SIG-M5 (cell line): Measurements from ENCODE around the gene GALNT15.

ENCODE experiments used
- DNase-seq: peaks from one replicate; lab custom pipeline; 2025; lab: John Stamatoyannopoulos, UW

GALNT15 gene

DNA sequence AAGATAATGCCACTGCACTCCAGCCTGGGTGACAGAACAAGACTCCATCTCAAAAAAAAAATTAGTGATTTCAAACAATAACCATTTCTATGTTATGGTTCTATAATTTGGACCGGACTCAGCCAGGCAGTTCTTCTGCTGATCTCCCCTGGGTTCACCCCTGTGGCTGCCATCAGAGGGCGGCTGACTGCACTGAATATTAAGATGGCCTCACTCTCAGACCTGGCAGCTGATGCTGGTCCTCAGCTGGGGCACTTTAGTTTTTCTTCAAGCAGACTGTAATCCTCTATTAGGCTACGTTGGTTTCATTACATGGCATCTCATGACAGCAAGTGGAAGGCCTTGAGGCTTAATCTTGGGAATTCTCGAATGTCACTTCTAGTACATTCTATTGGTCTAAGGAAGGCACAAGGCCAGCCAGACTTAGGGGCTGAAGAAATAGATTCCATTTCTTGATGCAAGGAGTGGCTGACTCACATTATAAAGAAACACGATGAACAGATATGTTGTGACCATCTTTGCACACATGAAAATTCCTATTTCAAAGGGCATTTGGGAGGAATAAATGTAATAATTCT, 12.8 kb downstream of the GALNT15 start:
- DNase-seq: no peak

DNA sequence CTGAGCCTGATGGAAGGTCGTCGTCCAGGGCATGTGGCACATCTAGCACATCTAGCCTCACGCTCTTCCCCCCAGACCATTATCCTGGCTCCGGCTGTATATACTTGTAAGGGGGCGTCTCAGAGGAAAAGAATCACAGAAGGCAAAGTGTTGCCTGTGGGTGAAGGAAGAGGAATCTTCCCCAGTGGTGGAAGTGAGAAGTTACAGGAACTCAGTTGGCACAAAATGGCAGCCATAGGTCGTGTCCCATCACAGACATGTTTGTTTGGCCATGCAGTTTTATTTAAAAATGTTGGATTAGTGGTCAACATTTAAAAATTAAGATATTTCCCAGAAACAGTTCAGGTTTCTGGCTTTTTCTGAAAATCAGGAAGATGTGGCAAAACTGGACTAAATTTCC, 13.6 kb downstream of the GALNT15 start:
- no peak for DNase-seq

GRCh38 chr3:16189201-16189600, 14.7 kb downstream of the GALNT15 start:
- DNase-seq: no peak

GRCh38 chr3:16190704-16191103, 16.2 kb downstream of the GALNT15 start:
- DNase-seq: no peak

DNA sequence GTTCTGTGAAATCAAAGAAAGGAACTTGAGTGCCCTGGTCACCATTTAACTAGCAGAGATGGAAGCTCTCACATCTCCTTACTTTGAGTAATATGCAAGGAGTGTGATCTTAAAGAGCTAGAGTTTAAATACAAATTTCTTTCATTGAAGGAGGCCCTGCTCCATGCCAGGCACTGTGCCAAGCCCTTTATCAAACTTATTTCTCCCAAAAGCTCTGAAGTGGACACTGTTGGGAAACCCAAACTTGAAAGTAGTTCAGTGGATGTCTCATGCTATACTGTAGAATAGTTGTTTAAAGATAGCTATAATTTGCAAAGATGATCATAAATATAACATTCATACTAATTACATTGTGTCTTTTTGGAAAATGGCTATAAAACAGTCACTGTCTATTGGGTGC, 17.1 kb downstream of the GALNT15 start:
- DNase-seq: no peak

GRCh38 chr3:16192176-16192811, 17.8 kb downstream of the GALNT15 start:
- no peak for DNase-seq

- DNase-seq: no peak
Measured at GRCh38 chr3:16198427-16198826, 23.9 kb downstream of the GALNT15 start.

DNA sequence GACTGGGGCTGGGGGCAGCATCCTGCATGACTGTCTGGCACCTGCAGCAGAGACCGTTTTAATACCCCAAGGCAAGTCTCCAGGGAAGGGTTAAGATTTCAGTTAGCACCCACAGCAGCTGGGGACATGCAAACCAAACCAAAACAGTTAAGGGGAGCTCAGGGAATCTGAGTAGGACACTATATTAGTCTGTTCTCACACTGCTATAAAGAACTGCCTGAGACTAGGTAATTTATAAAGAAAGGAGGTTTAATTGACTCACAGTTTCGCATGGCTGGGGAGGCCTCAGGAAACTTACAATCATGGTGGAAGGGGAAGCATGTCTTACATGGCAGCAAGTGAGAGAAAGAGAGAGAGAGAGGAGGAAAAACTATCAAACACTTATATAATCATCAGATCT, 25.3 kb downstream of the GALNT15 start:
- no peak for DNase-seq

GRCh38 chr3:16200411-16200810, 25.9 kb downstream of the GALNT15 start:
- DNase-seq: no peak

- no peak for DNase-seq
Measured at GRCh38 chr3:16203031-16203430, 28.6 kb downstream of the GALNT15 start.

DNA sequence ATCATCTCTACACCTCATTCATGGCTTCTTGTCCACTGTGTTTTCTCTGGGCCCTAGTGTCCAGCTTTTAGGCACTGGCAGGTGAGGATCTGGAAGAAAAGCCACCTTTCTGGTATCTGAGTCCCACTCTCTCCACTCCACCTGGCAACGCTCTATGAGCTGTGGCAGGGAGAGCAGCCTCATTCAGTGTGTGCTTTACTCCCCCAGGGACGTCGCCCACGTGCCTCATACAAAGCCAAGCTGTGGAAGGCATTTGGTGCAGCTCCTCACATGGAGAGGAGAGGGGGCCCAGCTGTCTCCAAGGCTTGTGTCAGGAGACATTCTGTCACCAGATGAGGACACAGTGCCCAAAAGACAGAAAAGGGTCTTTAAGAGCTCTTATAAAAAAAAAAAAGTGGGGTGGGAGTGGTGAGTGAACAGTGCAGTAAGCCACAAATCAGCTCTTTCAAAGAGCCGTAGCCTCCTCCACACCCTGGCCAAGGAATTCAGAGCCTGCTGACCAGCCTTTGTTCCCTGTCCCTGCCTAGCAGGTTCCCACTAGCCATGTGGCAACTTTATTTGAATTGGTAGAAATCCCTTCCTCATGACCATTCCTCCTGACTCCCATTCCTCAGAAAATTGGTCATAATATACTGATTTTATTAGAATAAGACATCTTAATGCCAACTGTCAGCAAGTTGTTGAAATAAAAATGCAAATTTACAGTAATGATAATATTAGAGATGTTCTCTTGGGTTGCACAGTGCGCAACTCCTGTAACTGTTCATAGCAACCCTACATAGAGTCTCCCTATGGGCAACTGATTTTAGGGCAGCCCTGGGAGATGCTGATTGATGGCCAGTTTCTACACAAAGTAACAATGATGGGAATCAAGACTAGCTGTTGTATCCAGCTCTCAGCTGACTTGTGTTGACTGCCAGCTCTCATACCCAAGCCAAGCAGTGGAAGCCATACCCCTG, 29.5 kb downstream of the GALNT15 start:
- DNase-seq: no peak

GRCh38 chr3:16204751-16205150, 30.3 kb downstream of the GALNT15 start:
- no peak for DNase-seq

DNA sequence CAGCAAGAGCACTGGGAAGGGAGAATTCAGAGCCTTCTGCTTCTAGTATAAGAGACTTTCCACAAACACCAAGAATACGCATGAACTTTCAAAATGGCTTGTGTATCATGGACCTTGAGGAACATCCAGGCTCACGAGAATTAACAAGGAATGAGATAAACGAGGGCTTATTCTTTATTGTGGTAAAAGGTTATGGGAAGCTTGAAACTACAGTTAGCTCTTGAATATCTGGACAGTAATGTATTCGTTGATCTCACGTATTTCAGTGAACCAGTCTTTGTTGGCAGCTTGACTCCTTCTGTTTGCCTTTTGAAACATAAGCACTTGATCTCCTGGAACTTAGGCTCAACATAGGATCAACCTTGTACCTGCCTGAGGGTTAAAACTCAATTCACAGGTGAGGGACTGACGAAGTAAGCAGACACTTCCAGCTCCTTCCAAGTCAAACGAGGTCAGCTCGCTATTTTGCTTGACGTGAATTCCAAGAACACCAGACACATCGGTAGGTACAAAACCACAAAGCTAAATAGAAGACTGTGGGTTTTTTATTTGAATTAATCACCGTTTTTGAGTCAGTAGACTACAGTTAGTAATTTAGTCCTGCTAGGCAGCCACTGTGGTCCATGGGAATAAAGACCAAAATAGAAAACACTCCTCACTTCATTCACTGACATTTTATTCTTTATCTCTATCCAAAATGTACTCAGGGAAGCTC, 30.8 kb downstream of the GALNT15 start:
- DNase-seq: no peak

GRCh38 chr3:16207031-16207430, 32.6 kb downstream of the GALNT15 start:
- no peak for DNase-seq

GRCh38 chr3:16211176-16211904, 36.9 kb downstream of the GALNT15 start:
- no peak for DNase-seq

DNA sequence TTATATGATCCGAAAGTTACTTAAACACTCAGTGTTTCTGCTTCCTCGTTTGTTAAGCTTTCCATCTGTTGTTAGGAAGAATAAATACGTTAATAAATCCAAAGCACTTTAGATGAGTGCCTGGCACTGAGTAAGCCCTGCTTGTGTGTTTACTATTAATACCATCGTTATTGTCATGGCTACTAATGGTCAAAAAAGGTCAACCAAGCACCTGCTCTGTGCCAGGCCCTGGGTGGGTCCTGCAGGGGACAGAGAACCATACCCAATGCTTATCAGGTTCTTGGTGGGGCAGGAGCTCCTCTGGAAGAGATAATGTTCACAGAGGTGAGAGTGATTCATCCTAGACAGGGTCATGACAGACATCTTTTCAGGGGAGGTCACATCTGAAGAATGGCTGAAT, 39.9 kb downstream of the GALNT15 start:
- DNase-seq: no peak

DNA sequence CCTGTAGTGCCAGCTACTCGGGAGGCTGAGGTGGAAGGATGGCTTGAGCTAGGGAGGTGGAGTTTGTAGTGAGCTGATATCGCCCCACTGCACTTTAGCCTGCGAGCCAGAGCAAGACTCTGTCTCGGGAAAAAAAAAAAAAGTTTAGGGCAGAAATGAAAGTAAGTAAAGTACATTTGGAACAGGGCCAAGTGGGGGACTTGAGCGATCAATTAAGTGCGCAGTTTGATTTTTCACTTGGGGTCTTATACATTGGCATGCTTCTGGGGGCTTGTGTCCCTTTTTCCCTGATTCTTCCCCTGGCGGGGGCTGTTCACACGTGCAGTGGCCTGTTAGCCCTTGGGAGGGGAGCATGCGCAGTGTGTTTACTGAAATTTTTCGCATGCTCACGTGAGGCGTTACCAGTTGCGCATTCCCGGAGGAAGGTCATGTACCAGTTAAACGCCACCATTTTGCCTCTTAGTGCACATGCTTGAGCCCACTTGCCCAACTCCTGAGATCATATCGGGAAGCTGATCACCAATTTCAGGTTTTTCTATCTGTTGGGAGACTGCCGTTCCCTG, 42.0 kb downstream of the GALNT15 start:
- no peak for DNase-seq

DNA sequence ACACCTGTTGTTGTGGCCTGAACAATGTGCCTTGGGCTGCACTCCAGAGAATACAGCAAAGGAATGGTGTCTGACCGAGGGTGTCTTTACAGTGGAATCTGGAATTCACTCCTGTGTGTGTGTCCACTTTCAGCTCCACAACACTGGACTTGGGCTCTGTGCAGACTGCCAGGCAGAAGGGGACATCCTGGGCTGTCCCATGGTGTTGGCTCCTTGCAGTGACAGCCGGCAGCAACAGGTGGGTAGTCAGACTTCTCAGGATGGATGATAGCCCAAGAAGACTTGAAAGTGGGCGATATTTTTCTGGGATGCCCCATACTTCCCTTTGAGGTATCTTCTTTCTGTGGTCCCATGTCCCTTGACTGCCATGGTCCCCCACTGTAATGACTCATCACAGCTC, 45.3 kb downstream of the GALNT15 start:
- DNase-seq: no peak

GRCh38 chr3:16221990-16222389, 47.5 kb downstream of the GALNT15 start:
- no peak for DNase-seq

DNA sequence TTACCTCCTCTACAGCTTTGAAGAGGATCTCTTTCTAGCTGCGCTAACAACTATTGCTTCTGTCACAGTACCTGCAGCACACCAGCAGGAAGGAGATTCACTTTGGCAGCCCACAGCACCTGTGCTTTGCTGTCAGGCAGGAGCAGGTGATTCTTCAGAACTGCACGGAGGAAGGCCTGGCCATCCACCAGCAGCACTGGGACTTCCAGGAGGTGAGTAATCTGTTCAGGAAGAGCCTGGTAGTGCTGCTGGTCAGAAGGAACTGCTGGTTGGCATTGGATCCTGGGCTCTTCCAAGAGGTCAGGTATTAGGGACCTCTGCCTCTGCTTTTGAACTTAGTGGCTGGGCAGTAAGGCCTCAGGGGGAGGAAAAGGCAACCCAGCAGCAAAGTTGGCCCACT, 48.1 kb downstream of the GALNT15 start:
- no peak for DNase-seq

GRCh38 chr3:16224325-16224724, 49.8 kb downstream of the GALNT15 start:
- DNase-seq: no peak
